NCI-H1048 (cell line): ENCODE measurements around the gene USP31.

ENCODE experiments used
- DNase-seq: peaks from one replicate; lab custom pipeline; 2025; lab: John Stamatoyannopoulos, UW

Gene USP31

GRCh38 chr16:23016368-23016767 is 132.9 kb downstream of the USP31 start:
- DNase-seq, result no peak

- DNase-seq, result no peak
Measured at GRCh38 chr16:23015580-23015979, 133.7 kb downstream of the USP31 start.

DNA sequence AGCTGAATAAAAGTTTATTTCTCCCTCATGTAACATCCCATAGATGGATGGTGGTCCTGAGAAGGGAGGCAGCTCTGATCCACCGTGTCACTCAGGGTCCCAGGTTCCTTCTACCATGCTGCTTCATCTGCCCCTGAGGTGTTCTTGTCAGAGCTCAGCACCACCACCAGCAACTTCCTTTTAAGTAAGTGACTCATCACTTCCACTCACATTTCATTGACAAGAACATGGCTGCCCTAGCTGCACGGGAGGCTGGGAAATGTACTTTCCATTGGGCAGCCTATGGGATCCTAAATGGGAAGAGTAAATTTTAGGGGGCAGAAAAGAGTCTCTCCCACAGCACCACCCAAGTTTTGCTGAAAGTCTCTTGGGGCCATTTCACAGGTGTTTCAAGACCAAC is 134.7 kb downstream of the USP31 start:
- DNase-seq, result no peak
